PFSK-1 (cell line): ENCODE measurements around the gene ACOXL.

Source experiments
- FOXP2 ChIP-seq: optimal IDR thresholded peaks from 2 replicates; pipeline ENCODE3; 2011; ENCODE audit warnings: borderline replicate concordance, control low read depth, inconsistent platforms; ENCODE audit not compliant: insufficient read depth; ENCODE audit errors: extremely low read length, extremely low read depth
- POLR2AphosphoS5 ChIP-seq: IDR thresholded peaks from 2 replicates; pipeline ENCODE4 v1.6.1; 2012; ENCODE audit warnings: low read depth, mild to moderate bottlenecking, control low read depth, low read length, moderate library complexity
- REST ChIP-seq, 2 experiments: IDR thresholded peaks; 2 replicates each; pipeline versions ENCODE4 v1.6.1 to v1.8.0; 2011 to 2012; ENCODE audit warnings: low read depth in 2 of 2, low read length in 2 of 2, control low read depth in 1 of 2, inconsistent platforms in 1 of 2, mild to moderate bottlenecking in 1 of 2, moderate library complexity in 1 of 2; ENCODE audit not compliant: insufficient read depth in 1 of 2
- TAF1 ChIP-seq: IDR thresholded peaks from 2 replicates; pipeline ENCODE4 v1.6.1; 2012; ENCODE audit warnings: low read length, control low read depth, borderline replicate concordance; ENCODE audit not compliant: insufficient read depth

DNA sequence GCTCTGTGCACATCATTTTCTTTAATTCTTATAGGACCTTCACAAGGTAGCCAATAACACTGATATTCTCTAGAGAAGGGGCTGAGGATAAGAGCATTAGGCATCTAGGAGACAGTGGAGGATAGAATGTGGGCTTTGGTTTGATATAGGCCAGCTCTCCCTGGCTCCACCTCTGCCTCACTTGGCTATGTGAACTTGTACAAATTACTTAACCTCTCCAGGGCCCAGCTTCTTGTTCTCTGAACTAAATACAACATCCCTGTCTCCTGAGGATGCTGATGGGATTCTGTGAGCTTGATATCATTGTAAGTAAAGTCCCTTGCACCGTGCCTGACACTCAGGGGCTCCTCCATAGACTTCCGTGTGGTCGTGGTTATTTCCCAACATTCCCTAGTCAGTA lies 87.3 kb downstream of the ACOXL start:
- TF ChIP-seq REST (IDR thresholded peaks at IDR 0.05; ENCODE audit: insufficient read depth in 1 of 2, low read depth in 2 of 2, low read length in 2 of 2) (no peak), POLR2AphosphoS5 (no peak), TAF1 (no peak), FOXP2 (no peak)
